Measurements from ENCODE around the gene OPRL1. TPM values are rescaled to one million over a fixed set of nuclear protein-coding genes. Genes with fewer than 3 reads are reported as not detected.

OPRL1 gene
- total RNA-seq, 1 donor from 2014 or later, result 10.2 TPM

DNA sequence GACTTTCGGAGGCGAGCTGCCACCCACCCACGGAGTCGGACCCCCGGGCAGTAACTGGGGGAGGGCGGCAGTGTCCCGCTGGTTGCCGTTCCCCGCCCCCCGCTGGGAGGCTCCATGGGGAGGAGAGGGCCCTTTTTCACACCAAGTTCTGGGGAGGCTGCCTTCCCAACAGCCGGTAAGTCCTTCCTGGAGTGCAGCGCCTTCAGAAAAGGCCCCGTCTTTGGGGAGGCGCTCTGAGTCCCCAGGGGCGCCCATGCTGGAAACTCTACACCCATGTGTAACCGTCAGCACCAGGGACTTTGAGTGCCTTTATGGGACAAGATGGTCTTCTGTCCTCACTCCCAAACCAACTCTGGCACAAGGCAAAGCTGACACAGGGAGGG, 30.0 kb upstream of the OPRL1 start:
- peaks cover 21% of the 10 kb centered on the region for H3K36me3 Mint-ChIP-seq (ENCODE audit: low read depth, unreplicated experiment)
- no peak overlapping the region for H3K27ac Mint-ChIP-seq (ENCODE audit: unreplicated experiment)
- DNase-seq (ENCODE audit: low spot score), result no peak
- H3K9me3 Mint-ChIP-seq (ENCODE audit: unreplicated experiment), result no peaks in the 10 kb centered on the region
- TF ChIP-seq, protein P1, sequence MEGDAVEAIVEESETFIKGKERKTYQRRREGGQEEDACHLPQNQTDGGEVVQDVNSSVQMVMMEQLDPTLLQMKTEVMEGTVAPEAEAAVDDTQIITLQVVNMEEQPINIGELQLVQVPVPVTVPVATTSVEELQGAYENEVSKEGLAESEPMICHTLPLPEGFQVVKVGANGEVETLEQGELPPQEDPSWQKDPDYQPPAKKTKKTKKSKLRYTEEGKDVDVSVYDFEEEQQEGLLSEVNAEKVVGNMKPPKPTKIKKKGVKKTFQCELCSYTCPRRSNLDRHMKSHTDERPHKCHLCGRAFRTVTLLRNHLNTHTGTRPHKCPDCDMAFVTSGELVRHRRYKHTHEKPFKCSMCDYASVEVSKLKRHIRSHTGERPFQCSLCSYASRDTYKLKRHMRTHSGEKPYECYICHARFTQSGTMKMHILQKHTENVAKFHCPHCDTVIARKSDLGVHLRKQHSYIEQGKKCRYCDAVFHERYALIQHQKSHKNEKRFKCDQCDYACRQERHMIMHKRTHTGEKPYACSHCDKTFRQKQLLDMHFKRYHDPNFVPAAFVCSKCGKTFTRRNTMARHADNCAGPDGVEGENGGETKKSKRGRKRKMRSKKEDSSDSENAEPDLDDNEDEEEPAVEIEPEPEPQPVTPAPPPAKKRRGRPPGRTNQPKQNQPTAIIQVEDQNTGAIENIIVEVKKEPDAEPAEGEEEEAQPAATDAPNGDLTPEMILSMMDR (IDR thresholded peaks at IDR 0.05; ENCODE audit: unreplicated experiment), result no peak
- peaks cover 12% of the 10 kb centered on the region for H3K27me3 Mint-ChIP-seq (ENCODE audit: unreplicated experiment)
- peaks cover 50% of the 10 kb centered on the region for H3K4me1 Mint-ChIP-seq (ENCODE audit: unreplicated experiment)
- peak overlapping the region; percentile 65 for H3K4me3 Mint-ChIP-seq (ENCODE audit: unreplicated experiment)

DNA sequence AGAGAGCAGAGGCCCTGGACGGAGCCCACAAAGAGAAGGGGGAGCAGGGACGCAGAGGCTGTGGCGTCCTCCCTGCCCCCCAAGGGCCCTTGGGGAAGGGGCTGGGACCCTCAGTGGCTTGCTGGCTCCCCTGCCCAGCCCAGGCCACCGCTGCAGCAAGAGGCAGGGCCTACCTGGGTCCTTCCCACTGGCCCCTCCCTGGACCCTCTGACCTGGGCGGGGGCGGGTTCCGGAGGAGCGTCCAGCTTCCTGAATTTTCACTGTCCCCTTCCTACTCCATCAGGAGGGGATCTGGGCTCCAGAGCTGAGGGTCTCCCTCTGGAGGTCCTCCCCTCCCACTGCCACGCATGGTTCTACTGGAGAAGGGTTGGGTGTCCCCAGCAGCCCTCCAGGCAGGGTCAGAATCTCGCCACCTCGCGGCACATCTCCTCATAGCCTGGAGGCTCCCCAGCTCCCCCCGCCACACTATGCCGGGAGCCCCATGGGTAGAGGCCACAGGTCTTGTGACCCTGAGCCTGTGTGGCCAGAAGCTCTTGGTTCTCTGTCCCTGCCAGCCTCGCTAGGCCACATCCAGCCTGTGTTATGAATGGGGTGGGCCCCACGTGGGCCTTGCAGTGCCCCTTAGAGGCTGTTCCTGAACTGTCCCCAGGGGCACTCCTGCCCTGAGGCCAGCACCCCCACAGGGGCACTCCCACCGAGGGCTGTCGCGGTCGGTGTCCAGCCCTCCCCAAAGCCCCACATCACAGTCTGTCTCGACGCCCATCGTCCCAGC, 29.4 kb upstream of the OPRL1 start:
- TF ChIP-seq, protein P1 (IDR thresholded peaks at IDR 0.05; ENCODE audit: unreplicated experiment), result no peak
- no peak overlapping the region for H3K27ac Mint-ChIP-seq (ENCODE audit: unreplicated experiment)
- peaks cover 51% of the 10 kb centered on the region for H3K4me1 Mint-ChIP-seq (ENCODE audit: unreplicated experiment)
- no peaks in the 10 kb centered on the region for H3K9me3 Mint-ChIP-seq (ENCODE audit: unreplicated experiment)
- DNase-seq (ENCODE audit: low spot score), result no peak
- peaks cover 17% of the 10 kb centered on the region for H3K27me3 Mint-ChIP-seq (ENCODE audit: unreplicated experiment)
- no peak overlapping the region for H3K4me3 Mint-ChIP-seq (ENCODE audit: unreplicated experiment)
- H3K36me3 Mint-ChIP-seq (ENCODE audit: low read depth, unreplicated experiment), result peaks cover 21% of the 10 kb centered on the region

DNA sequence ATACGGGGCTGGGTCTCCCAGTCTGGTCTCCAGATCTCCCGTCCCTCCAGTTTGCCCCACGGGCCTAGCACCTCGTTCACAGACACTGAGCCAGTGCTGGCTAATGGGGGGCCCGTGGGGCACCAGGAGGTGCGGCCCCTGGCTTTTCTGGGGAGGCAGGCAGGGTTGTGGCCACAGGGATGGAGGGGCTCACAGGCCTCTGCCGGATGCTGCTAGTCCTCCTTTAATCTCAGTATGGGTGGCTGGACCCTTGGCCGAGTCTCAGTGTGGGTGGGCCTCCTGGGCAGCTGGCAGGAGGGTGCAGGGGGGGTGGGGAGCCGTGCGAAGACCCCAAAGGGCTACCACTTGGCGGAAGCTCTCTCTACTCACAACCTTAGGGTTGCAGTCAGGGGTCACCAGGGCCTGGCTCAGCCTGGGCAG, 28.8 kb upstream of the OPRL1 start:
- Mint-ChIP-seq H3K4me3 (ENCODE audit: unreplicated experiment) (no peak overlapping the region), H3K36me3 (ENCODE audit: low read depth, unreplicated experiment) (peaks cover 20% of the 10 kb centered on the region), H3K27me3 (ENCODE audit: unreplicated experiment) (peaks cover 17% of the 10 kb centered on the region), H3K4me1 (ENCODE audit: unreplicated experiment) (peaks cover 47% of the 10 kb centered on the region), H3K27ac (ENCODE audit: unreplicated experiment) (no peak overlapping the region), H3K9me3 (ENCODE audit: unreplicated experiment) (no peaks in the 10 kb centered on the region)
- no peak for DNase-seq (ENCODE audit: low spot score)
- TF ChIP-seq, protein P1 (IDR thresholded peaks at IDR 0.05; ENCODE audit: unreplicated experiment), result no peak

DNA sequence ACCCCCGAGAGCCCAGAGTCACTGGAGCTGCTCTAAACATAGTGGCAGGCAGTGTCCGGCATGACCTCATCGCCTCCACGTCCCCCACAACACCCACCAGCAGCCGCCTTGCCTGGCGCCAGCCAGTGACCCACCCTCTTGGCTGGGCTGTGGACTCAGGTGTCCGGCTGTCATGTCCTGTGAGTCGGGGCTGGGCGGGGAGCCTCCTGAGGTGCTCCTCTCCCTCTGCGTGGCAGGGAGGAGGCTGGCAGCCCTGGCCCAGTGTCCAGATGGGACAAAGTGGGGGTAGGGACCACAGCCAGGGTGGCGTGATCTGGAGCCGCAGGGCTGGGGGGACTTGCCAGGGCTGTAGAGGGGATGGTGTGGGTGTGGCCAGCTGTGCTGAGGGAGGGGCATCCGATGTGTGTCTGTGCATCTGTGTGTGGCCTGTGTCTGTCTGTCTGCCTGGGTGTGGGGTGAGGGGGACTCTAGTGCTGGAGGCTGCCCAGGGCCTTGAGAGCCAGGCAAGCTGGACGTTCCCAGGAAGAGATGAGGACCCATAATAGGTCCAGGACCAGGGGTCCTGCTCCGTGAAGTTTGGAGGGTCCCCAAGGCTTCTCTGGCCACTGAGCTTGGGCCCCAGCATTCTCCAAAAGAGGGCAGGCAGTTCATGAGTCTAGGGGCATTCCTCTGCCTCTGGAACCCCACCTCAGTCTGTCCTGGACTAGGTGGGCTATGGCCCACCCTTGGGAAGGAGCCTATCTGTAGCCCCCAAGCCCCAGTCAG, 28.1 kb upstream of the OPRL1 start:
- Mint-ChIP-seq H3K36me3 (ENCODE audit: low read depth, unreplicated experiment) (peaks cover 13% of the 10 kb centered on the region), H3K9me3 (ENCODE audit: unreplicated experiment) (no peaks in the 10 kb centered on the region), H3K27ac (ENCODE audit: unreplicated experiment) (no peak overlapping the region), H3K4me3 (ENCODE audit: unreplicated experiment) (no peak overlapping the region), H3K4me1 (ENCODE audit: unreplicated experiment) (peaks cover 40% of the 10 kb centered on the region), H3K27me3 (ENCODE audit: unreplicated experiment) (peaks cover 12% of the 10 kb centered on the region)
- DNase-seq (ENCODE audit: low spot score), result no peak
- TF ChIP-seq, protein P1 (IDR thresholded peaks at IDR 0.05; ENCODE audit: unreplicated experiment), result no peak

DNA sequence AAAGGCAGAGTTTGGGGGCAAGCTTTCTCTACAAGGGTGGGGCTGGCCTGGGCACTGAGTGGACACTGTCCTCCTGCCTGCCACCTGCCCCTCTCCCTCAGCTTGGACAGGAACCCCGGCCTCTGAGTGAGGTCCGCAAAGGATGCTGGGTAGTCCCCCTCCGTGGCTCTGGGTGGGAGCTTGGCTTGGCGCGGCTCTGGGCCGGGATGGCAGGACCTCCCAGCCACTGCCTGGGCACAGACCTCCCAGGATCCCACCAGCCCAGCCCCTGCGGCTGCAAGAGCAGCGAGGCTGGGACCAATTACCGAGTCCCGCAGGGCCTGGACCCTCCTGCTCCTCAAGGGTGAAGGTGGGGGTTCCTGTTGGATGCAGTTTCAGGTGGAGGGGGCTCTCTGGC, 27.6 kb upstream of the OPRL1 start:
- Mint-ChIP-seq H3K27me3 (ENCODE audit: unreplicated experiment) (peaks cover 10% of the 10 kb centered on the region), H3K36me3 (ENCODE audit: low read depth, unreplicated experiment) (peaks cover 7% of the 10 kb centered on the region), H3K9me3 (ENCODE audit: unreplicated experiment) (no peaks in the 10 kb centered on the region), H3K4me3 (ENCODE audit: unreplicated experiment) (no peak overlapping the region), H3K4me1 (ENCODE audit: unreplicated experiment) (peaks cover 37% of the 10 kb centered on the region), H3K27ac (ENCODE audit: unreplicated experiment) (no peak overlapping the region)
- TF ChIP-seq, protein P1 (IDR thresholded peaks at IDR 0.05; ENCODE audit: unreplicated experiment), result no peak
- no peak for DNase-seq (ENCODE audit: low spot score)

Measured in endothelial cell (in vitro differentiated cells).